Anterior cingulate cortex (tissue), 58 donors: ENCODE results near the gene EPSTI1.
"Not testable (repeated sequence)": the region's sequence is repeated elsewhere in the genome, so short reads cannot be mapped to it uniquely, and the experiment has no call there.

Experiments
- DNase-seq, 58 donors: peaks; one replicate each; lab custom pipeline; 2025; lab: John Stamatoyannopoulos, UW

The EPSTI1 gene

DNA sequence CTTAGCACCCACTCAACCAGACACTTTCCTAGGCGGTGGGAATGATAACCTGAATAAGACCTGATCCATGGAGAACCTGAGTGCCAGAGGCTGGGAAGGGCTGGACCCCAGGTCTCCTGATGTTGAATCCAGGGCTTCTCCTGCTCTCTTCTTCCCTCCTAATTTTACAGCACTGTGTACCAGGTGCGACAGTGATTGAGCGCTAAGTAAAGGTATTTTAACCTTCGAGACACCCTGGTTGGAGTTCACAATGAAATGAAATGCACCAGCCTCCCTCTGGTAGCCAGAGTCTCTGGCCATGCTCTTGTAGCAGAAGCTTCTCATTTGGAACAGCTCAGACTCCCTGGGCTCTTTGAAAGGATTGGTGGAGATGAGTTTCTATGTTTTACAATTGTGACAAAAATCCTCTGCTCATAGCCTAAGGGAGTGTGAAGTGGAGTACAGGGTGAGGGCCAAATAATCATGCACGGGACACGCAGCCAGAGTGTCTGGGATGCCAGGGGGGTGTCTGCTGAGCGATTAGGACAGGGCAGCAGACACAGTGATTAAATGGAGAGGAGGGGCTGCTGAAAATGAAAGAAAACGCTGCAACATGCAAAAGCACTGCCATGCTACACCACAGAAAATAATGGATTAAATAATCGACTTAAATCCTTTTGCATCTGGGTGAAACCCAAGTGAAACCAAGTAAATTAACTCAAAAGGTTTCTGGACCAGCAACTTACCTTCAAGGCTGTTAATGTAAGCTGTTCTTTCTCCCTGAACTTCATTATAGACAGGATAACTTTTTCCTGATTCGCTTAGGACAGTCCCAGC is 126.9 kb downstream of the EPSTI1 start:
- no peak for DNase-seq

DNA sequence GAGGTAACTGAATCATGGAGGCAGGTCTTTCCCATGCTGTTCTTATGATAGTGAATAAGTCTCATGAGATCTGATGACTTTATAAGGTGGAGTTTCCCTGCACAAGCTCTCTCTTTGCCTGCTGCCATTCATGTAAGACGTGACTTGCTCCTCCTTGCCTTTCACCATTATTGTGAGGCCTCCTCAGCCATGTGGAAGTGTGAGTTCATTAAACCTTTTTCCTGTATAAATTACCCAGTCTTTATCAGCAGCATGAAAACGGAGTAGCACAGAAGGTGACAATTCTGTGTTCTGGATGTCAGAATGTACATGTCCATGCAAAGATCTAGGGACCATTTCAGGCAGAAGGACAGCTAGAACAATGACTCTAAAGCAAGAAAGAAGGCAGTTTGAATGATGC is 129.7 kb downstream of the EPSTI1 start:
- not testable (repeated sequence) for DNase-seq

DNA sequence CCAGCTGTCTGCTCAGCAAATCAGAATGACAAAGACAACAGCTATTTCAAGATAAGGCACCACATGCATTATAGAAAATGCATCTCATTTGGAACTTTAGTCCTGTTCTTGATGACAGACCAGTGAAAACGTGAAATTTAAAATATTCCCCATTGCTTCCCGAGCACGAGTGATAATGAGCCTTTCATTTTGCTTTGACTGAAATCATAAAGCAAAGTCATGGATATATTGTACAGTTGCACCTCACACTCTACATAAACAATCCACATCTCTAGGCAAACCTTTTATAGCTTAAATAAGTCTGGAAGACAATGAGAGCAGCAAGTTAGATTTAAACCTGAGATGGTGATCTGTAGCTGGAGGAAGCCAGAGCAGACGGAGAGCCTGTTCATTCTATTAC is 131.6 kb downstream of the EPSTI1 start:
- no peak for DNase-seq

DNA sequence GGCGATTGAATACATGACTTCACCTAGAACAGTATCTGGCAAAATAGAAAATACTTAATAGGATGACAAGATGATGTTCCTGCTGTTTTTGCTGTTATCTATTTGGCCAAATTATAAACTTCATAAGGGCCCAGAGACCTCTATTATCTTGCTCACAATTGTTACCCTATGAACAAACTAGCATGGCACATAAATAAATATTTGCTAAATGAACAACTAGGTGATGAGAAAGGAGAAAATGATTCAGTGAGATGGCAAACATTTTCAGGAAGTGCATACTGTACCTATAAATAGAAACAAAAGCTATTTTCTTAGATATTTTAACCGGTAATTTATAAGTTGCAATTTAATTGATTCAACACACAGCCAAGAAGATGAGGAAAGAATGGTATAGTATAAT is 132.3 kb downstream of the EPSTI1 start:
- DNase-seq: no peak

DNA sequence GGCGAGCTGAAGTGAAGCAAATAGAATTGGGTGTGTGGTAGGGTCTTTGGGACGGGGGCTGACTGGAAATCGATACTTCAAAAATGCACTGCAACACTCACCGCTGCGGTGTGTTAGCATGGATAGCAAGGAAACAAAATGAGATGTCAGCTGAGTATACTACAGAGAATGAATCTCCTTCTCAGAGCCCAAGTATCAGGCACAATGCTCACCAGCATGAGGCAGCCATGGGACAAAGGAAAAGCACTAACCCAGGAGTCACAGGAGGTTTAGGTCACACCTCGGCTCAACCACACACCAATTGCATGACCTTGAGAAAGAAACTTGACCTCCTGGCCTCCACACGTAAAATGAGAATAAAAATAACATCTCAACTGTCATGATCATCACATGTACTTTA is 136.6 kb downstream of the EPSTI1 start:
- no peak for DNase-seq

DNA sequence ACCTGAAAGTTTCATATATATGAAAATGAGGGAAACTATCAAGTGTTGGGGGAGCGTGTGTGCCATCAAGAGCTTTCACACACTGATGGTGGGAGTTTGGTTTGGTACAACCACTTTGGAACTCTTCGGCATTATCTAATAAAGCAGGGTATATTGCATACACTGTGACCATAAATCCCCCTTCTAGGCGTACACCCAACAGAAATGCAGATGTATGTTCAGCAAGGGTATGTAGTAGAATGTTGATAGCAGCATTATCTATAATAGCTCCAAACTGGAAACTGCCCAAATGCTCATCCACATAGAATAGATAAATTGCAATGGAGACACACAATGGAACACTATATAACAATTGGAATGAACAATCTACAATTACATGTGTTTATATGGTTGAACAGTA is 139.9 kb downstream of the EPSTI1 start:
- DNase-seq: no peak

DNA sequence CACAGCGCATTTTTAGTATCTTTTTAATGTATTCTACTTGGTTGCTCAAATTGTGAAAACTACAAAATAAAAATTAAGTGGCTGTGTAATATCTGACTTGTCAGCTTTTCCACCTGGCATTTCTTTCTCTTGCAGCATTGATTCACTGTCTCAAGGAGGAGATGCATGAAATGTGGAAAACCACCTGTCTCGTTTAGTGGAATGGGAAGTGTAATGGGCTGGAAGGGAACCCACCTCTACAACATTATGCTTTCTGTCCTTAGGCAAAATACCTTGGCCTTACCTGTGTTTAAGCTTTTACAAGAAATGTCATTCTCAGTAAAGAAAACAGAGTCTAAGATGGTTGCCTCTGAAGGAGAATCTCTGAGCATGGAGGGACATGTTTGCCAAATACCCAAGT is 142.8 kb downstream of the EPSTI1 start:
- DNase-seq: no peak

DNA sequence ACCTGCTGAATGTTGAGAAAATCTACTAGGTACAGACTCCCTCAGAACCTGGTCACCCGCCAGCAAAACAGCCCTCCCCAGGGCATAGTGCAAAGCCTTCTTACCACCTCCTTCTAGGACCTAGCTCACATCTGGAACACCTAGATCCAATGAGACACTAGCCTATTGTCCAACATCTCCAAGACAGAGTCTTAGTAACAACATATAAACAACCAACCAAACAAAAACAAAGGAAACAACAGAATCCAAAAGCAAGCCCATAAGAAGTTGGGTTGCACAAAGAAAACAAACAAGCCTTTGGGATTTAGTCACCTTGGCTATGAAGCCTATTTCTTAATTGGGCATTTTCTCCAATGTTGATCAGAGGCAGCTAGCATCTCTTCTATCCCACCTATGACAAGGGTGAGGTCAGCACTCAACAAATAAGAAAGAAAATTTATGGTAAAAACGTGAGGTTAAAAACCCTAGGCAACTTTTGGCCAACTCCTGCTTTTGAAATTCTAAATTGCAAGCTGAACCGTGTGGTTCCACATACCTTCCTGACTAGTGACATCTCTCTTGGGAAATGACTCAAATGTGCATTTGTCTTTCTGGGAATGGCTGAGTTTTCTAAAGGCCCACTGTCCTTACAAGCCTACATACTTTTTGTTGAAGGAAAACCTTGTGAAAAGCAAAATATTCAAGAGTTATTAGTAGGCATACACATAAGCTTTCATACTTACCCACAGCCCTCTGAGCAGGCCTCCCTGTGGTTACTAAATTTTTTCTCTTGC is 144.0 kb downstream of the EPSTI1 start:
- DNase-seq: no peak

DNA sequence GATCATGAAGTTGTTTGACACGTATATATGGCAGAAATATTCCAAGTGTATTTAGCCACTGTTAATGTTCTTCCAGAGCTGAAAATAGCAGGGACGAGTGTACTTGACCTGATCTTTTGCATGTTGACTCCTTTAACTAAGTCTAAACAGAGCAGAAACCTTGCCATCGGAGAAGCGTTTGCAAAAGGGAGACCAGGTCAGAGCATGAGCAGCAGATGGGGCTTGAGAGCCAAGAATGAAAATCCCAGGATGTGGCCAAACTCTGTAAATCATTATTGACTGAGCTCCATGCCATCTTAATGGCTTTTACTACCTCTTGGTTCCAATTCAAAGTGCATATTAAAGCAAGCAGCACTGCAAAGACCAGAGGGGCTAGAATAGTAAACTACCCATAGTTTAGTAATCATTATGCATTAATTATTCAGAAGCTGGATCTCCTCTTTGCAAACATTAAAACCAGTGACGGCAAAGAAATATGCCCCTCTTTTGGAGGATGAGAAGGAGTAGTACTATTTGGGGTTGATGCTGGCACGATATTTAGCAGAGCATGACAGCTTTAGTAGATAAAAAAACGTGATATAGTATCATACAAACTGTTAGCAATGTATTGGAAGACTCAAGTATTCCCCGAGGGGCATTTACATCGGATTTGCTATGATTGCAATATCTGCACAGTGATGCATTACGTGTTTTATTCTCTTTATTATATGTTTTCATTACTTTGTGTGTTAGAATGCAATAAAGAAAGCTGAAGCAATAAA is 154.9 kb downstream of the EPSTI1 start:
- no peak for DNase-seq
